Suprapubic skin (tissue), 4 donors: ENCODE data around the gene DAAM2.

Experiments
- CTCF ChIP-seq, 2 donors: fragments of 200-600 bp in 1 of 2; fragments of 450-650 bp in 1 of 2; sonication (generic) in 1 of 2; IDR thresholded peaks; one replicate each; pipeline ENCODE4 v1.5.1; 2016 to 2019; ENCODE audit warnings: antibody characterized with exemption in 2 of 2, mild to moderate bottlenecking in 1 of 2, moderate library complexity in 1 of 2
- EP300 ChIP-seq: sonication (generic); formaldehyde crosslinking; IDR thresholded peaks from one replicate; pipeline ENCODE4 v1.6.1; 2017; ENCODE audit warnings: antibody characterized with exemption
- POLR2A ChIP-seq, 2 donors: fragments of 450-650 bp; IDR thresholded peaks; one replicate each; pipeline ENCODE4 v1.6.1; 2017; ENCODE audit warnings: antibody characterized with exemption in 2 of 2, mild to moderate bottlenecking in 2 of 2, moderate library complexity in 2 of 2
- POLR2AphosphoS5 ChIP-seq, 3 donors: sonication (generic); formaldehyde crosslinking; IDR thresholded peaks; one replicate each; pipeline ENCODE4 v1.6.1; 2017; ENCODE audit warnings: antibody characterized with exemption in 3 of 3

- TF ChIP-seq POLR2A (IDR thresholded peaks at IDR 0.05): no peak
- no peak for TF ChIP-seq CTCF (IDR thresholded peaks at IDR 0.05)
- no peak for TF ChIP-seq EP300
- no peak for TF ChIP-seq POLR2AphosphoS5 (IDR thresholded peaks at IDR 0.05)
Measured at GRCh38 chr6:39891976-39892375, 99.8 kb downstream of the DAAM2 start.
